Large intestine (tissue), 3 donors: Measurements from ENCODE around the gene GMDS. TPM values are rescaled to one million over a fixed set of nuclear protein-coding genes. Genes with fewer than 3 reads are reported as not detected.

Experiments used
- DNase-seq, 2 donors: peaks; one replicate each; pipeline versions ENCODE4 v3.0.0 to v3.0.0-alpha.2; 2013
- H3K27ac ChIP-seq: one replicate; pipeline ENCODE4 v1.5.1; 2013; ENCODE audit warnings: low read length
- H3K27me3 ChIP-seq: 2 replicates; pipeline ENCODE4 v1.6.1; 2013; ENCODE audit warnings: low read length; ENCODE audit not compliant: control insufficient read depth, insufficient read depth
- H3K36me3 ChIP-seq: 2 replicates; pipeline ENCODE4 v1.6.1; 2013; ENCODE audit warnings: low read length; ENCODE audit not compliant: control insufficient read depth, insufficient read depth
- H3K4me1 ChIP-seq: one replicate; pipeline ENCODE4 v1.6.1; 2013; ENCODE audit warnings: low read length; ENCODE audit not compliant: control insufficient read depth, insufficient read depth
- H3K4me3 ChIP-seq: one replicate; pipeline ENCODE4 v1.5.1; 2013; ENCODE audit warnings: low read length
- H3K9me3 ChIP-seq: one replicate; pipeline ENCODE4 v1.6.1; 2013; ENCODE audit warnings: mild to moderate bottlenecking, low read depth, low read length, moderate library complexity; ENCODE audit not compliant: control insufficient read depth
- WGBS: methylation state at CpG from one replicate; pipeline ENCODE4 v1.1.5; 2013; ENCODE audit warnings: low lambda C conversion rate; ENCODE audit not compliant: insufficient coverage; 5-methylcytosine and 5-hydroxymethylcytosine counted together
- polyA plus RNA-seq: library from polyadenylated mRNA; unstranded; fragments of 120-200 nt; gene quantifications from one replicate; pipeline ENCODE4 v1.2.1, GENCODE V29; 2013

GMDS gene
- polyA plus RNA-seq, 1 donor, result 58.9 TPM

GRCh38 chr6:1912731-1913130, 332.7 kb downstream of the GMDS start:
- Histone ChIP-seq H3K27me3 (no peaks in the 10 kb centered on the region), H3K4me3 (no peak overlapping the region), H3K36me3 (peaks cover 12% of the 10 kb centered on the region), H3K4me1 (no peaks in the 10 kb centered on the region), H3K9me3 (peaks cover 3% of the 10 kb centered on the region), H3K27ac (no peak overlapping the region)
- no CpG with 5 or more reads among the region's 3 CpGs for WGBS
- DNase-seq, result no peak

DNA sequence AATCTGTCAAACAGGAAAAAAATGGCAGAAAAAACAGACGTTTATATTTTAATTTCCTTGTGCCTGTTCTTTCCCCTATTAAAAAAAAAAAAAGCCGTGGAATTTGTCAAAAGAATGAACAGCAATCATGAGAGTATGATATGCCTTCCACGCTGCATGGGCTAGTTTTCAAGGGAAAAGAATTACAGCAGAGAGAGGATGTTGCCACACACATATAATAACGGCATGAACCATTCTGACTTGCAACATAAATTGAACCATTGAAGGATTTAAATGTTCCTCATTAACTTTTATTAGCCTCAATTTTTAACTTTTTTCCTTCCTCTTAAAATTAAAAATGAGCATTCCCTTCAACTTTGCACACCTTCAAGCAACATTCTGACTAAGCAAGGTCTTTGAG, 333.9 kb downstream of the GMDS start:
- no peaks in the 10 kb centered on the region for H3K4me1 ChIP-seq
- no peak overlapping the region for H3K27ac ChIP-seq
- DNase-seq, result no peak
- no peak overlapping the region for H3K4me3 ChIP-seq
- no peaks in the 10 kb centered on the region for H3K27me3 ChIP-seq
- 75% methylated on average over 1 of the region's 4 CpGs for WGBS
- peaks cover 3% of the 10 kb centered on the region for H3K9me3 ChIP-seq
- peaks cover 12% of the 10 kb centered on the region for H3K36me3 ChIP-seq

- peaks cover 12% of the 10 kb centered on the region for H3K36me3 ChIP-seq
- no peaks in the 10 kb centered on the region for H3K27me3 ChIP-seq
- no peak for DNase-seq
- H3K9me3 ChIP-seq, result peaks cover 3% of the 10 kb centered on the region
- H3K27ac ChIP-seq, result no peak overlapping the region
- H3K4me1 ChIP-seq, result no peaks in the 10 kb centered on the region
- no peak overlapping the region for H3K4me3 ChIP-seq
- 83% methylated on average over 1 of the region's 8 CpGs for WGBS
Measured at GRCh38 chr6:1910621-1911407, 334.6 kb downstream of the GMDS start.

DNA sequence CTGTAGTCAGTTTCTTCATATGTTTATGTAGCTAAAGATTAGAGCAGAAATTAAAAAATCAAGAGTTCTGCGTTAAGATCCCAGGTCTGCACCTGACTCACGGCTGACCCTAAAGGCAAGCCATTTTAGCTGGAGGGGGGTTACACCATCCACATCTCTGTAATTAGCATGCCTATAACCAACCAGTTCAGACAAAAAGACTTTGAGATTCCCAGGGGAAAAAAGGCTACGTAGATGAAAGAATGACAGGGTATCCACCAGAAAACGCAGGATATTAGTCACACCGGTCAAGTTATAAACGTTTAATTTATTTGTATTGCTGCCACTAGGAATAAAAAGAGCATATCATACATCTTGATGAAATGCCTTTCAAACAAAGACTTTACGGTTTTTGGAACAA, 336.6 kb downstream of the GMDS start:
- H3K27ac ChIP-seq, result no peak overlapping the region
- DNase-seq, result no peak
- 100% methylated on average over 2 of the region's 7 CpGs for WGBS
- H3K36me3 ChIP-seq, result peaks cover 4% of the 10 kb centered on the region
- H3K27me3 ChIP-seq, result no peaks in the 10 kb centered on the region
- H3K9me3 ChIP-seq, result no peaks in the 10 kb centered on the region
- H3K4me1 ChIP-seq, result no peaks in the 10 kb centered on the region
- no peak overlapping the region for H3K4me3 ChIP-seq

DNA sequence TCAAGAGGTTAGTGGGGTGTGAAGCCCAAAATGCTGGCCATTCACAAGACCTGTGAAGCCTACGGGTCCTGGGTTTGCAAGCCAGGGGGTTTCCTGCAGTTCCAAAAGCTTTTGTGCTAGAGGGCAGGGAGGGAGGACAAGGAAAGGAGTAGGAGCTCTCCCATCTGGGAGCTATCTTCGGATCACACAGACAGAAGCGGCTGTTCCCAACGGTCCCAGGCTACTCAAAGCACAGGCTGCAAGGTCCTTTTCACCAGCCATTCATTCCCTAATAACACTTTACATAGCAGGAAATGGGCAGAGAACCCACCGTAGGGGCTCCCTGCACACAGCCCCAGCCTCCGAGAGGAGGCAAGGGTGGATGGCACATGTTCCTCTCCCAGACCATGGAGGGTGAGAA, 338.8 kb downstream of the GMDS start:
- DNase-seq, result no peak
- no CpG with 5 or more reads among the region's 6 CpGs for WGBS
- H3K4me1 ChIP-seq, result no peaks in the 10 kb centered on the region
- no peaks in the 10 kb centered on the region for H3K9me3 ChIP-seq
- H3K36me3 ChIP-seq, result peaks cover 4% of the 10 kb centered on the region
- H3K27ac ChIP-seq, result no peak overlapping the region
- H3K27me3 ChIP-seq, result no peaks in the 10 kb centered on the region
- no peak overlapping the region for H3K4me3 ChIP-seq

DNA sequence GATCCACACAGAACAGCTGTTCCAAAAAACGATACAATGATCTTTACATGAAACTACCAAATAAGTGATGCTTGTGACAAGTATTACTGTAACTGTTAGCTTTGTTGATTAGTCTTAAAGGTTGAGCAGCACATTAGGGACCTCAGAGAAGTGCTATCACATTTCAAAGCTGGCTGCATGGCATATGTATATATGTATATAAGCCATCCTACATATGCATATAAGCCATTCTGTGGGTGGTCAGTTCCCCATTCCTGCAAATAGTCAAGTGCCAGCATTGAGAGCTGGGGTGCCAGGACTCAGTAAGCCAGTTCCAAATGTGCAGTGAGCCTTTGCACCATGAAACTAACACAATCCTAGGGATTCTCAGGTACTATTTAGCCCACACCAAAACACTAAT, 339.4 kb downstream of the GMDS start:
- no CpG with 5 or more reads among the region's 1 CpG for WGBS
- Histone ChIP-seq H3K27ac (no peak overlapping the region), H3K4me3 (no peak overlapping the region), H3K4me1 (no peaks in the 10 kb centered on the region), H3K9me3 (no peaks in the 10 kb centered on the region), H3K27me3 (no peaks in the 10 kb centered on the region), H3K36me3 (peaks cover 4% of the 10 kb centered on the region)
- no peak for DNase-seq

DNA sequence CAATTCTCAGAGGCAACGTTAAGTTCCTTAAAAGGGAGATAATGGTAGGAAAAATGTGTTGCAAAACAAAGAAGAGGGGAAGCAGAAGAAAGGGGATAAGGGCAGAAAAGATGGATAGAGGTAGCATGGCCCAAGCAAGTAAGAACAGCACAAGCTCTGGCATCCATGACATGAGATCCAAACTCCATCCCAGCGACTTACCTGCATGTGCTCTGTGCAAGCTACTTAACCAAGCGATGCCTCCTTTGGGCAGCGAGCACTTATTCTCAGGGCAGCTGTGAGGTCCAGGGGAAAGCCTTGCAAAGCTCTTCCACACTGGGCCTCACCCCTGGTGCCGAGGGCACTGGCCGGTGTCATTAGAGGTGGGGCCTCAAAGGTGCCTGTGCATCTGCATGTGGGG, 340.5 kb downstream of the GMDS start:
- WGBS, result no CpG with 5 or more reads among the region's 6 CpGs
- Histone ChIP-seq H3K4me1 (no peaks in the 10 kb centered on the region), H3K4me3 (no peak overlapping the region), H3K9me3 (no peaks in the 10 kb centered on the region), H3K27ac (no peak overlapping the region), H3K27me3 (no peaks in the 10 kb centered on the region), H3K36me3 (peaks cover 4% of the 10 kb centered on the region)
- DNase-seq, result no peak

DNA sequence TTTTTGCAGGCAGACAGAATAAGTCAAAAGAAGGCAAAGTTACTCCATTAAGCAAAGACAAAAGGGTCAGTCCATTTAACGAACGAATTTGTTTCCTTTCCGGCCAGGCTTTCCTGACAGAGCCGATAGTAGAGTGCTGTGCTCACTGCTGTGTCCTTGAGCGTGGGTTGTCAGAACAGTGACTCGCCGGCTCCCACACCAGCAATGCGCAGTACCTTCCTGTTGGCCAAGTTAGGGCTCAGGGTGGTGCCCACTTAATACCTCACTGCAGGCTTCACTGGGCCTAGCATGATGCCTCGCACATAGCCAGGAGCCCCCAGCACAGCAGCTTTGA, 341.0 kb downstream of the GMDS start:
- Histone ChIP-seq H3K27ac (no peak overlapping the region), H3K4me3 (no peak overlapping the region), H3K9me3 (no peaks in the 10 kb centered on the region), H3K4me1 (no peaks in the 10 kb centered on the region), H3K27me3 (no peaks in the 10 kb centered on the region), H3K36me3 (peaks cover 4% of the 10 kb centered on the region)
- no peak for DNase-seq
- no CpG with 5 or more reads among the region's 9 CpGs for WGBS

GRCh38 chr6:1903780-1904465, 341.5 kb downstream of the GMDS start:
- H3K36me3 ChIP-seq, result peaks cover 4% of the 10 kb centered on the region
- DNase-seq, result no peak
- WGBS, result no CpG with 5 or more reads among the region's 9 CpGs
- H3K27ac ChIP-seq, result no peak overlapping the region
- no peaks in the 10 kb centered on the region for H3K27me3 ChIP-seq
- no peak overlapping the region for H3K4me3 ChIP-seq
- H3K4me1 ChIP-seq, result no peaks in the 10 kb centered on the region
- H3K9me3 ChIP-seq, result no peaks in the 10 kb centered on the region

DNA sequence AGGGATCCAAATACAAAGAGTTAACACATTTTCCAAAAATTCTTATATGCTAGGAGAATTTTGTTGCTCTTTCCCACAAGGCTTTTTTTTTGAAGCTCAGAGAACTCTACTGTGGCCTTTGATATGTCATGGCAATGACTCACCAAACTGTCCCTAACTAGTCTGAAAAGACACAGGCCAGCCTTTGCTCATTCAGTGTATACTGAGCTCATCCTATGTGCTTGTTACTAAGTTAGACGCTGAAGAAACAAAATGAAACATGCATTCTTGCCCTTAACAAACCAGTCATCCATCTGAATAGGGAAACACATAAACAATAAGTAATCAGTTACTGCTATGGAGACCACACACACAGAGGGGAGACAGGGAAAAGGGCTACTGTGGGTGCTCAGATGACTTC, 343.8 kb downstream of the GMDS start:
- H3K36me3 ChIP-seq, result no peaks in the 10 kb centered on the region
- no peak for DNase-seq
- no peak overlapping the region for H3K27ac ChIP-seq
- H3K27me3 ChIP-seq, result no peaks in the 10 kb centered on the region
- H3K4me3 ChIP-seq, result no peak overlapping the region
- no CpG with 5 or more reads among the region's 1 CpG for WGBS
- H3K4me1 ChIP-seq, result no peaks in the 10 kb centered on the region
- H3K9me3 ChIP-seq, result no peaks in the 10 kb centered on the region

- WGBS, result 100% methylated on average over 1 of the region's 5 CpGs
- H3K4me3 ChIP-seq, result no peak overlapping the region
Measured at GRCh38 chr6:1896897-1897296, 348.5 kb downstream of the GMDS start.

More at GRCh38 chr6:1896897-1897296, 348.5 kb downstream of the GMDS start:
- Histone ChIP-seq H3K4me1 (no peaks in the 10 kb centered on the region), H3K27me3 (no peaks in the 10 kb centered on the region), H3K27ac (no peak overlapping the region), H3K9me3 (no peaks in the 10 kb centered on the region), H3K36me3 (no peaks in the 10 kb centered on the region)
- DNase-seq, result no peak
